Heart left ventricle (tissue), 16 donors: Measurements from ENCODE around the gene ZMIZ1. TPM values are rescaled to one million over a fixed set of nuclear protein-coding genes. Genes with fewer than 3 reads are reported as not detected.
A peak's percentile ranks its signal among the peaks of the same experiment; 100 is the strongest.

Source experiments
- ATAC-seq, 4 donors: fragments of 200-7000 bp; cut with Tn5 transposase; one replicate each; pipeline ENCODE4 v1.9.1; 2020 to 2022; ENCODE audit warnings: moderate library complexity in 4 of 4, mild to moderate bottlenecking in 3 of 4, moderate number of reproducible peaks in 1 of 4
- DNase-seq, 5 donors: peaks; one replicate each; pipeline ENCODE4 v3.0.0-alpha.2; 2020
- H3K27ac ChIP-seq, 12 donors: fragments of 200-600 bp; sonication (generic) in 4 of 12; one replicate each; pipeline versions ENCODE4 v1.5.0 to v1.8.0; 2016 to 2022; ENCODE audit warnings: mild to moderate bottlenecking in 2 of 12
- H3K27me3 ChIP-seq, 9 donors: fragments of 200-600 bp; sonication (generic) in 2 of 9; one replicate each; pipeline versions ENCODE4 v1.5.1 to v1.8.0; 2016 to 2022; ENCODE audit warnings: mild to moderate bottlenecking in 3 of 9
- H3K36me3 ChIP-seq, 9 donors: fragments of 200-600 bp; sonication (generic) in 2 of 9; one replicate each; pipeline versions ENCODE4 v1.5.0 to v1.8.0; 2018 to 2022; ENCODE audit warnings: mild to moderate bottlenecking in 2 of 9
- H3K4me1 ChIP-seq, 12 donors: fragments of 200-600 bp; sonication (generic) in 4 of 12; one replicate each; pipeline versions ENCODE4 v1.5.0 to v1.8.0; 2016 to 2022; ENCODE audit warnings: mild to moderate bottlenecking in 3 of 12
- H3K4me3 ChIP-seq, 12 donors: fragments of 200-600 bp; sonication (generic) in 4 of 12; one replicate each; pipeline versions ENCODE4 v1.5.0 to v1.8.0; 2017 to 2022; ENCODE audit warnings: mild to moderate bottlenecking in 9 of 12, moderate library complexity in 4 of 12
- H3K9me3 ChIP-seq, 12 donors: fragments of 200-600 bp; sonication (generic) in 4 of 12; one replicate each; pipeline versions ENCODE4 v1.5.0 to v1.8.0; 2016 to 2022; ENCODE audit warnings: mild to moderate bottlenecking in 1 of 12
- CTCF ChIP-seq, 12 donors: fragments of 200-600 bp; sonication (generic) in 4 of 12; IDR thresholded peaks; one replicate each; pipeline versions ENCODE4 v1.5.0 to v1.8.0; 2018 to 2022; ENCODE audit warnings: antibody characterized with exemption in 12 of 12, mild to moderate bottlenecking in 5 of 12
- POLR2A ChIP-seq, 2 donors: fragments of 450-650 bp; IDR thresholded peaks; one replicate each; pipeline ENCODE4 v1.6.1; 2017; ENCODE audit warnings: antibody characterized with exemption in 2 of 2, mild to moderate bottlenecking in 2 of 2, moderate library complexity in 2 of 2
- WGBS, 4 donors: extraction: QIAGEN DNeasy Blood & Tissue Kit in 2 of 4; methylation state at CpG; one replicate each; pipeline versions ENCODE4 v1.1.5 to v1.1.7; 2013 to 2018; 5-methylcytosine and 5-hydroxymethylcytosine counted together
- intact Hi-C, 10 donors: fragments of 100-400 bp; cut with DNase I; formaldehyde crosslinking; loops; one replicate each; pipeline versions ENCODE4 v1.11.1 to v1.14.2; 2022
- polyA plus RNA-seq, 2 donors: library from polyadenylated mRNA; stranded (reverse); fragments of 200-250 nt; gene quantifications; one replicate each; pipeline ENCODE4 v1.2.3, GENCODE V29; 2013
- total RNA-seq, 9 donors: library from RNA; depleted of rRNA in 2 of 9; stranded (reverse); fragments of >200 nt in 2 of 9; fragmentation: NEBNext Ultra II Directional in 3 of 9; extraction: Animal tissue kit (Norgen Biotek cat#: 25700) in 3 of 9; gene quantifications; one replicate each; pipeline versions ENCODE4 v1.1.0 to v1.2.4, GENCODE V29; 2016 to 2023
- donor health status: ischemic (EF 13 %, LVEDD 7.1; RV severe dilation, severe dysfunction).
- donor health status: healthy with polysubstance abuse.
- donor health status: DM: no; HTN: yes; CAD: no.
- donor health status: DM: no; HTN: no; CAD: no.
- donor health status: ischemic (EF 25% LVEDD 6.9; RV normal size, moderate dysfunction).
- donor health status: ischemic (EF 25% LVEDD 5.7; RV mildly dilated, moderate dysfunction).
- donor health status: healthy.
- donor health status: DM: yes; HTN: yes; CAD: no.
- donor health status: ischemic (EF 35%, LVEDD 5.7; RV mildly dilated, moderate dysfunction).
- donor health status: nonischemic (EF 11% LVEDD 7.7; RV severe dilation, severe dysfunction).
- donor health status: DM: yes; HTN: yes; CAD: no.
- donor health status: PGD.
- donor health status: ischemic (EF 29% LVEDD 5.4; RV normal size, mild dysfunction).
- donor health status: nonischemic (EF 23%, LVEDD 6.1; RV moderate dilation, normal function).

The ZMIZ1 gene
- total and polyA plus RNA-seq, 11 donors, result 19.7 to 75.4 (median 49.2) TPM

- peak; percentile 44 to 73 (median 69) for ATAC-seq
- no peaks in the 10 kb centered on the region for H3K9me3 ChIP-seq
- WGBS, 4 donors, result 45 to 54% (median 51%) methylated on average over 16 of the region's 16 CpGs
- H3K27me3 ChIP-seq, result no peaks in the 10 kb centered on the region
- no peak overlapping the region for H3K4me3 ChIP-seq
- peaks cover 0 to 60% (median 28%) of the 10 kb centered on the region in 9 donors for H3K36me3 ChIP-seq
- peak overlapping the region in 11 of 12 donors; percentile 2 to 97 (median 69) for H3K27ac ChIP-seq
- peaks cover 8 to 99% (median 73%) of the 10 kb centered on the region in 12 donors for H3K4me1 ChIP-seq
- DNase-seq, result peak in 4 of 5 donors; percentile 57 to 90 (median 86)
- TF ChIP-seq POLR2A (IDR thresholded peaks at IDR 0.05), result no peak
- no peak for TF ChIP-seq CTCF (IDR thresholded peaks at IDR 0.05)
- intact Hi-C loops, result no loop called here
These were observed 58.6 kb downstream of the ZMIZ1 start for GRCh38 chr10:79127151-79127961.

GRCh38 chr10:79128241-79128922 is 59.6 kb downstream of the ZMIZ1 start:
- peaks cover 8 to 100% (median 79%) of the 10 kb centered on the region in 12 donors for H3K4me1 ChIP-seq
- peaks cover 0 to 50% (median 27%) of the 10 kb centered on the region in 9 donors for H3K36me3 ChIP-seq
- no peak for ATAC-seq
- DNase-seq, result no peak
- H3K9me3 ChIP-seq, result no peaks in the 10 kb centered on the region
- intact Hi-C loops, result no loop called here
- 75 to 81% (median 79%) methylated on average over 8 of the region's 8 CpGs for WGBS, 4 donors
- no peak overlapping the region for H3K4me3 ChIP-seq
- H3K27ac ChIP-seq, result peak overlapping the region in 10 of 12 donors; percentile 2 to 97 (median 66)
- H3K27me3 ChIP-seq, result no peaks in the 10 kb centered on the region
- TF ChIP-seq CTCF (IDR thresholded peaks at IDR 0.05), result no peak
- TF ChIP-seq POLR2A (IDR thresholded peaks at IDR 0.05), result no peak

- DNase-seq (no peak), ATAC-seq (no peak)
- peaks cover 10 to 100% (median 81%) of the 10 kb centered on the region in 12 donors for H3K4me1 ChIP-seq
- intact Hi-C loops, result no loop called here
- no peaks in the 10 kb centered on the region for H3K9me3 ChIP-seq
- no peak for TF ChIP-seq CTCF (IDR thresholded peaks at IDR 0.05)
- no peak for TF ChIP-seq POLR2A (IDR thresholded peaks at IDR 0.05)
- H3K36me3 ChIP-seq, result peaks cover 0 to 45% (median 23%) of the 10 kb centered on the region in 9 donors
- no peaks in the 10 kb centered on the region for H3K27me3 ChIP-seq
- peak overlapping the region in 10 of 12 donors; percentile 2 to 97 (median 75) for H3K27ac ChIP-seq
- no peak overlapping the region for H3K4me3 ChIP-seq
- WGBS, 4 donors, result 25 to 38% (median 33%) methylated on average over 4 of the region's 4 CpGs
These were observed 60.1 kb downstream of the ZMIZ1 start for GRCh38 chr10:79128923-79129305.
